Lower leg skin (tissue), 4 donors: ENCODE data around the gene DGKD. TPM values are rescaled to one million over a fixed set of nuclear protein-coding genes. Genes with fewer than 3 reads are reported as not detected.

Experiments used
- DNase-seq, 2 donors: peaks; one replicate each; pipeline ENCODE4 v3.0.0-alpha.2; 2019; ENCODE audit warnings: low spot score in 2 of 2
- H3K4me3 ChIP-seq: fragments of 200-600 bp; sonication (generic); 2 replicates; pipeline ENCODE4 v1.5.1; 2017; ENCODE audit warnings: mild to moderate bottlenecking, low read depth; ENCODE audit not compliant: poor library complexity, severe bottlenecking
- CTCF ChIP-seq, 3 donors: fragments of 450-650 bp; IDR thresholded peaks; one replicate each; pipeline ENCODE4 v1.5.1; 2016; ENCODE audit warnings: antibody characterized with exemption in 3 of 3, mild to moderate bottlenecking in 3 of 3, moderate library complexity in 2 of 3
- POLR2A ChIP-seq, 2 donors: fragments of 450-650 bp; IDR thresholded peaks; one replicate each; pipeline ENCODE4 v1.6.1; 2016 to 2017; ENCODE audit warnings: antibody characterized with exemption in 2 of 2, mild to moderate bottlenecking in 1 of 2, moderate library complexity in 1 of 2
- WGBS, 2 donors: methylation state at CpG; one replicate each; pipeline ENCODE4 v1.1.5; 2018; 5-methylcytosine and 5-hydroxymethylcytosine counted together
- intact Hi-C: fragments of 100-400 bp; cut with DNase I; formaldehyde crosslinking; loops from one replicate; pipeline ENCODE4 v1.15.0; 2023; ENCODE audit warnings: low total_unique reads
- total RNA-seq, 4 donors: library from RNA; depleted of rRNA; stranded (reverse); fragments of >200 nt; gene quantifications; one replicate each; pipeline ENCODE4 v1.1.0, GENCODE V29; 2016

DGKD gene
- total RNA-seq, 4 donors from 2014 or later, result 5.8 to 15.2 (median 7.8) TPM

GRCh38 chr2:233422649-233423551 lies 68.6 kb downstream of the DGKD start:
- TF ChIP-seq POLR2A (IDR thresholded peaks at IDR 0.05) (no peak), CTCF (IDR thresholded peaks at IDR 0.05) (no peak)
- DNase-seq, result peak in 1 of 2 donors; percentile 26
- WGBS, 2 donors, result 88 to 90% methylated on average over 12 of the region's 12 CpGs
- H3K4me3 ChIP-seq, result no peak overlapping the region
- intact Hi-C loops, result no loop called here

- TF ChIP-seq POLR2A (IDR thresholded peaks at IDR 0.05), result no peak
- intact Hi-C loops, result no loop called here
- H3K4me3 ChIP-seq, result no peak overlapping the region
- DNase-seq, result peak in 1 of 2 donors; percentile 28
- WGBS, 2 donors, result 94 to 95% methylated on average over 6 of the region's 6 CpGs
Observed at GRCh38 chr2:233423552-233423860, 69.2 kb downstream of the DGKD start.

GRCh38 chr2:233424154-233424951 lies 70.1 kb downstream of the DGKD start:
- intact Hi-C loops, result no loop called here
- TF ChIP-seq POLR2A (IDR thresholded peaks at IDR 0.05) (no peak), CTCF (IDR thresholded peaks at IDR 0.05) (no peak)
- WGBS, 2 donors, result 75 to 80% methylated on average over 12 to 16 of the region's 16 CpGs
- peak; percentile 65 to 88 for DNase-seq
- no peak overlapping the region for H3K4me3 ChIP-seq

- H3K4me3 ChIP-seq, result no peak overlapping the region
- no peak for TF ChIP-seq CTCF (IDR thresholded peaks at IDR 0.05)
- no peak for TF ChIP-seq POLR2A (IDR thresholded peaks at IDR 0.05)
- intact Hi-C loops, result no loop called here
- DNase-seq, result no peak
- WGBS, 2 donors, result 84 to 88% methylated on average over 7 of the region's 7 CpGs
Observed at GRCh38 chr2:233426619-233427342, 72.5 kb downstream of the DGKD start.

- 82 to 87% methylated on average over 3 of the region's 3 CpGs for WGBS, 2 donors
- no peak overlapping the region for H3K4me3 ChIP-seq
- intact Hi-C loops, result no loop called here
- no peak for TF ChIP-seq CTCF (IDR thresholded peaks at IDR 0.05)
- DNase-seq, result peak in 1 of 2 donors; percentile 37
Observed at GRCh38 chr2:233428008-233428407, 73.7 kb downstream of the DGKD start.

- peak in 1 of 2 donors; percentile 20 for DNase-seq
Observed at GRCh38 chr2:233428438-233428837, 74.1 kb downstream of the DGKD start.

More at GRCh38 chr2:233428438-233428837, 74.1 kb downstream of the DGKD start:
- WGBS, 2 donors, result 91 to 93% methylated on average over 7 of the region's 7 CpGs
- H3K4me3 ChIP-seq, result no peak overlapping the region
- TF ChIP-seq CTCF (IDR thresholded peaks at IDR 0.05) (no peak), POLR2A (IDR thresholded peaks at IDR 0.05) (no peak)
- intact Hi-C loops, result no loop called here
